ENCODE results near the gene CELSR1. TPM values are rescaled to one million over a fixed set of nuclear protein-coding genes. Genes with fewer than 3 reads are reported as not detected.

Gene CELSR1
- total and polyA plus RNA-seq, 2 of the 13 experiments (the other 11 are each of a cell fraction or from before 2014, with no cell fraction given) = 0.78 to 1.8 TPM

- TF ChIP-seq NAIF1 (CRISPR knock-in tag; IDR thresholded peaks at IDR 0.05; ENCODE audit: borderline replicate concordance) = no peak
- TF ChIP-seq ZNF124 (CRISPR knock-in tag; IDR thresholded peaks at IDR 0.05) = peak; percentile 53; the same call in 1 of the 2 replicates
- peak; percentile 61; the same call in 1 of the 2 replicates for TF ChIP-seq FOXK1 (CRISPR knock-in tag; IDR thresholded peaks at IDR 0.05; ENCODE audit: borderline replicate concordance, low read depth)
- TF ChIP-seq ZNF329 (CRISPR knock-in tag; IDR thresholded peaks at IDR 0.05; ENCODE audit: low read depth) = no peak
- TF ChIP-seq JUND (CRISPR knock-in tag; IDR thresholded peaks at IDR 0.05) = peak; percentile 99
- peak; percentile 76 for TF ChIP-seq FOXA3 (CRISPR knock-in tag; IDR thresholded peaks at IDR 0.05)
- peak; percentile 77 for TF ChIP-seq TCF7L2 (IDR thresholded peaks at IDR 0.05; ENCODE audit: low read depth, low read length)
- TF ChIP-seq GLI4 (CRISPR knock-in tag; IDR thresholded peaks at IDR 0.05; ENCODE audit: borderline replicate concordance) = 0 out of 2 replicates have a peak, but pooled peaks have one; percentile 48
- TF ChIP-seq KDM5B (CRISPR knock-in tag; IDR thresholded peaks at IDR 0.05; ENCODE audit: borderline replicate concordance) = peak; percentile 61; the same call in 1 of the 2 replicates
- TF ChIP-seq REST (IDR thresholded peaks at IDR 0.05; ENCODE audit: borderline replicate concordance in 1 of 2, low read depth in 1 of 2, low read length in 2 of 2) = 0 out of 4 replicates have a peak, but pooled peaks of 1 of the 2 experiments have one; percentile 9
- peak; percentile 79 for TF ChIP-seq AHR (CRISPR knock-in tag; IDR thresholded peaks at IDR 0.05)
- peak; percentile 24; the same call in 1 of the 2 replicates for TF ChIP-seq ZNF564 (CRISPR knock-in tag; IDR thresholded peaks at IDR 0.05)
- TF ChIP-seq YEATS4 (CRISPR knock-in tag; IDR thresholded peaks at IDR 0.05; ENCODE audit: borderline replicate concordance) = peak; percentile 49; the same call in 1 of the 2 replicates
- TF ChIP-seq NR2F1 (CRISPR knock-in tag; IDR thresholded peaks at IDR 0.05) = peak; percentile 52 to 76; a peak in 3 of 4 replicates
- TF ChIP-seq ETV5 (CRISPR knock-in tag; IDR thresholded peaks at IDR 0.05; ENCODE audit: borderline replicate concordance) = peak; percentile 52; the same call in 1 of the 2 replicates
- no peak for TF ChIP-seq KLF13 (CRISPR knock-in tag; IDR thresholded peaks at IDR 0.05)
- peak; percentile 34; the same call in 1 of the 2 replicates for TF ChIP-seq PRDM10 (CRISPR knock-in tag; IDR thresholded peaks at IDR 0.05; ENCODE audit: low read depth)
- TF ChIP-seq TOPORS (CRISPR knock-in tag; IDR thresholded peaks at IDR 0.05) = peak; percentile 51; the same call in 1 of the 2 replicates
- TF ChIP-seq ZNF3 (CRISPR knock-in tag; IDR thresholded peaks at IDR 0.05) = no peak
- TF ChIP-seq ZNF543 (CRISPR knock-in tag; IDR thresholded peaks at IDR 0.05) = peak; percentile 46; the same call in 1 of the 2 replicates
Observed at GRCh38 chr22:46377525-46378425, 159.6 kb downstream of the CELSR1 start (continued).
